DMS53 treated with DMSO at 0.1 percent for 48 hours (cell line): ENCODE measurements around the gene HRH3.

Experiments
- DNase-seq: peaks from one replicate; lab custom pipeline; 2025; ENCODE audit not compliant: unreplicated experiment; lab: John Stamatoyannopoulos, UW

The HRH3 gene

GRCh38 chr20:62230696-62231095 is 10.6 kb upstream of the HRH3 start:
- no peak for DNase-seq

DNA sequence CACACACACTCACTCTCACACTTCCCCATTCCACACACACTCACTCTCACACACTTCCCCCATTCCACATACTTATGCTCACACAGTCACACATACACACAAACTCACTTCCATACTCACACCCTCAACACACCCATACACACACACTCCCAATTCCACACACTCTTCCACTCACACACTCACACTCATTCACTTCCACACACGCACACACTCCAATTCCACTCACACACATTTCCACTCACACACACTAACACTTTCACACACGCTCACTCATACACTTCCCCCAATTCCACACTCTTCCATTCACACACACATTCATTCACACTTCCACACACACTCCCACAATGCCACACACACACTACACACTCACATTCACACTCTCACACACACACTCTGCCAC is 10.2 kb upstream of the HRH3 start:
- DNase-seq, result no peak

DNA sequence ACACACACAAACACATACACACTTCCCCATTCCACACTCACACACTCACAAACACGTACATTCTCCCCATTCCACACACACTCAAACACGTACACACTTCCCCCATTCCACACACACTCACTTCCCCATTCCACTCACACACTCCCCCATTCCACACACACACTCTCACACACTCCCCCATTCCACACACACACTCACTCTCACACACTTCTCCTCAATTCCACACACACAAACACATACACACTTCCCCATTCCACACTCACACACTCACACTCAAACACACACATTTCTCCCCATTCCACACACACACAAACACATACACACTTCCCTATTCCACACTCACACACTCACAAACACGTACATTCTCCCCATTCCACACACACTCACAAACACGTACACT is 9.6 kb upstream of the HRH3 start:
- DNase-seq, result no peak

GRCh38 chr20:62228982-62229545 is 9.0 kb upstream of the HRH3 start:
- DNase-seq, result no peak

GRCh38 chr20:62227977-62228958 is 8.2 kb upstream of the HRH3 start:
- DNase-seq, result peak; percentile 25

DNA sequence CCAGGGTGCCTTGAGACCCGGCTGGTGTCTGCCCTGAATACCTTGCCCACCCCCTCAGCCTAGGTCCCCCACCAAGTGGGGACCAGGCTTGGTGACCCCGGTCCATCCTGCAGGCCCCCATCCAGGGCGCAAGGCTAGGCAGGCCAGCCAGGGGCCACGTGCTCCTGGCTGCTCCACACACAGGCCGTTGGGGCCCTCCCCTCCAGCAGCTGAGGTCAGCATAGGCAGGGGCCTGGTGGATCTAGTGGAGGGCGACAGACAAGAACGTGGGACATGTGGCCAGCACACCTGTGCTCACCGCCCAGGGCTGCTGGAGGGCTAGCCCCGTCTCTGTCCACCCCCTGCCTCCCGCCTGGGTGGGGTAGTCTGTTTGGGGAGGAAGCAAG is 7.5 kb upstream of the HRH3 start:
- DNase-seq, result no peak

DNA sequence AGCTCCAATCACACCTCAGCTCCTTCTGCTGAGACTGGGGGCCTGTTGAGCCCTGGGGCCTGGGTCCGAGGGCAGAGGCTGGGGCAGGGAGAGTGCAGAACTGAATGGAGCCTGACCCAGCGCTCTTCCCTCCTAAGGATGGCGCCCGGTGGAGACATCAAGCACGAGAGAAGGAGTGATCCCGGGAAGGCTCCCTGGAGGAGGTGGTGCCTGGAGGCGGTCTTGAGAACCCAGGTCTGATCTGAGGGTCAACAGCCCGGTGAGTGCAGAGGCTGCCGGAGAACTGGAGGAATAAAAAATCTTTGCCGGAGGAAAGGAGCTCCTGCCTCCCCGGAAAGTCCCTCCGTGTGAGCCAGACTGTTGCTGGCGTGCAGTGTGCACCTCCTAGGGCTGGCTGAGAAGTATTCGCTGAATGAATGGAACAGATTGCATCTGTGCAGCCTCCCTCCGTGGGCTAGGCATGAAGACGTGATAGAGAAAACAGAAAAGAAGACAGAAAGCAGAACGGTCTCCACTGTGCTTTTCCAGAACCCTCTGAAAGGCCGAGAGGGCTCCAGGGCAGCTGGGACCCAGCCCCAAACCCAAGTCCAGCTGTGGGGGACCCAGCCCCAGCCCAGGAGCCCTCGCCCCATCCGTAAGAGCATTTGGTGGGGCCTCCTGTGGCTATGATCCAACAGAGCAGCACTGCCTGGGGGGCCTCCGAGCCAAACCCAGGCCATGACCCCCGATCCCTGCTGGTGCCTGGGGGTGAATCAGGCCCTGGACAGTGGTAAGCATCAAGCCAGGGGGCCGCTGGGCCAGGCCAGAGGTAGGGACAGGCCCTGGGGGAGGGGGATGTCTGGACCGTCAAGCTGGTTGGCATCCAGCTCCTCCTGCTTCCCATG is 6.9 kb upstream of the HRH3 start:
- DNase-seq, result no peak

DNA sequence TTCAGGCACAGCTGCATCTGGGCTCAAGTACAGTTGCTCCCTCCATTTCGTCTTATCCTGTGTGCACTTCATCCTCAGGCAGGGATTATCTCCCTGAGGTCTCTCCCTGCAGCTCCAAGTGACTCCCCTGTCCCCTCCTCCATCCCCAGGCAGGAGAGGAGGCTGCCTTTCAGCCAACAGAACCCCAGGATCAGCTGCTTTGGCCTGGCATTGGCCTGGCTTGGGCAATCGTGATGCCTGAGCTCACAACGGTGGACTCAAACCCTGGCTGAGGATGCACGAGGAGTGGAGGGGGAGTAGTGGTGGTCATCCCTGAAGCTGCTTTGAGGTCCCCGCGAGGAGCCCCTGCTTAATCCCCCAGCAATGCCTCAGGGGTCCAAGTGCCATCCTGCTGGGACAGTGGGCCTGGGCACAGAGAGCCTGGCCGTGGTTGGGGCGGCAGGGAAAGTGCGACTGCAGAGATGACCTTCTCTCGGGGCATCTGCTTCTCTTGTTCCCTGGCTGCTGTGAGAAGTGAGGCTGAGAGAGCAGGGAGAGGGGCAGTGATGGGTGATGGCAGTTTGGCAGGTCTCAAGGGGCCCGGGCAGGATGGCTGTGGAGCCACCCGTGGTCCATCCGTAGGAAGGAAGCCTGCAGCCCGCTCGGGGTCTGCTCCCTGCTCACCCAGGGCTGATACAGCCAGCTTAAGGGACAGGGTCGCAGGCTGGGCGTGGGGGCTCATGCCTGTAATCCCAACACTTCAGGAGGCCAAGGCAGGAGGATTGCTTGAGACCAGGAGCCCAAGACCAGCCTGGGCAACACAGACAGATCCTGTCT is 6.0 kb upstream of the HRH3 start:
- no peak for DNase-seq

DNA sequence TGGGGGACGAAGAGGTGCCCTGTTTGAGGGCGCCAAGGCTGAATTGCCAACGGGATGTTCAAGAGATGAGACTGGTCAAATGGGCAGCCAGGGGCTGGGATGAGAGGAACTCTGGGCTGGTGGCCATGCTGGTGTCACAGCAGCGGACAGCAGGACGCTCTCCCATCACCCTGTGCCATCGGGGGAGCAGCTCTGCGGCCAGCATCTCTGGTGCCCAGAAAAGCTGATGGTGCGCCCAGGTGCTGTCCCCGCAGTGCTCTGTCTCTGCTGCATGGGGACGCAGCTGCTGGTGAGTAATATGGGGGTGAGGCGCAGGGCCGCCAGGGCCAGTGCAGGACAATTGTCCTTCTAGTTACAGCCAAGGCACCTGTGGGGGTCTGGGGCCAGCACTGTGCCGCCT is 4.9 kb upstream of the HRH3 start:
- no peak for DNase-seq

GRCh38 chr20:62224113-62224855 is 4.2 kb upstream of the HRH3 start:
- no peak for DNase-seq

DNA sequence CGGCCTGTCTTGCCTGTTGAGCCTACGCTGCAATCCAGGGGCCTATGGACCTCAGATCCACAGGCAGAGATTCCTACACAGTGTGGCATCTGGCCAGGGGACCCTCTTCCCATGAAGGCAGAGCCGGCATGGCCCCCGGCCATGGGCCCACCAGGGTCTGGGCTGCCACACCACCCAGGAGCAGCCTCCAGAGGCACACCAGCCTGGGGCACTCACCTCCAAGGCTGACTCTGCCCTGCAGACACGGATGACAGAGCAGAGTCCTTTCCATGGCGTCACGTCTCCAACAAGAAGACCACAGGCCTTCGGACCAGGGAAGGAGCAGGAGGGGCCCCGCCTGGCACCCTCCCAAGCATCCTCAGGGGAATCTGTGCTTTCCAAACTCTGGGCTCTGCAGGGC is 3.5 kb upstream of the HRH3 start:
- DNase-seq, result no peak

GRCh38 chr20:62222972-62223371 is 2.9 kb upstream of the HRH3 start:
- DNase-seq, result no peak

DNA sequence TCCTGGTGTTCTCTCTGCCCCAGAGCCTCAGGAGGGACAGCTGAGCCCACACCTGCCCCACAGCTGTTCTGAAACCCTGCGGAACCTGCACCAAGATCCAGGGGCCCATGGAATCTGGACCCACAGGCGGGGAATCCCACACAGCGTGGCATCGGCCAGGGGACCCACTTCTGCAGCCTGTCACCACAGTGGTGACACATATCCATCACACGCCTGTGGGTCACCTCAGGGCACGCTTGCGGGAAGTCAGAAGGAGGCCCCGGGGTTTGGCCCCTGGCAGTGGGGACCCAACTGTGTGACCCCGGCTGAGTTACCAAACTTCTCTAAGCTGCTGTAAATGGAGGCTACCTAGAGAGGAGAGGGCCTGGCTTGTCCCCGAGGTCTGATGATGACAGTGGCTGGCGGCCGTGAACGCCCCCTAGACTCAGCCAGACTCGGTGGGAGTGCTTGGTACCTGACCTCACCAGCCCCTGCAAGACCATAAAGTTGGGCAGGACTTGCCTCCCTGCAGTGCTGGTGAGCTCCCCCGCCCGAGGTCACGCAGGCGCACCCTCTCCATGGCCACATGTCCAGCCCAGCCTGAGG is 2.3 kb upstream of the HRH3 start:
- no peak for DNase-seq

DNA sequence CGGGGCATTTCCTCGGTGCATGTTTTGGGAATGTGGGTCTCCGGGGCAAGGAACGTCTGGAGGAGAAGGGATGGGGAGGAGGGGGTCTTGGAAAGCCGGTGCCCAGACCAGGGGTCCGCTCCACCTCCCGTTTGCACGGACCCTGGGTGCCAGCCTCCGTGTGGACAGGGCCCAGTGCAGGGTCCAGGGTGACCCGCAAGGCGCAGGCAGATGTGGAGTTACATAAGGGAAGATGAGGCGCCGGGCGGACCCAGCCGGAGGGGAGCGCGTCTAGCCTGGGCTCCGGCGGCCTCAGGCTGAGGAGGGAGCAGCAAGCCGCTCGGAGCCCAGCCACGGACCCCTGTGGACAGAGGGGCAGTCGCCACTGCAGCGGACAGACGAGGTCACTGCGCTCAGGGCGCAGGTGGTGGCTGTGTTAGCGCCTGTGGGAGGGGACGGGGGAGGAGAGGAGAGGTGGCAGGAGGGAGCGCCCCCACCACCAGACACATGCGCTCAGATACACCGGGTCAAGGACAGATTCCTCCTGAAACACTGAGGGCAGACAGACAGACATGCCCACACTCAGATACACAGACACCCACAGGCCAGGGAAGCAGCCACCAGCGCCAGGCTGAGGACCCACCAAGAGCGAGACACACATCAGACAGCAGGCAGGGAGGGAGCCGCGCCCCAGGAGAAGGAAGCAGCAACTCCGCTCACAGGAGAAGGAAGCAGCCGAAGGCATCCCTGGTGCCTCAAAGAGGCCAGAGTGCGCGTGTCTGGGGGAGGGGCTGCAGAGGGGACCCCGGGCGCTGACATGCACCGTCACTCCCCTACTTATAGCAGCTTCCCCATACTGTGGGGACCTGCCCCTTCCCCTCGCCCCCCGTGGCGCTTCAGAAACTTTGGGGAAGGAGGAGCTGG is 839 bp upstream of the HRH3 start:
- no peak for DNase-seq

GRCh38 chr20:62219101-62219991 is 732 bp downstream of the HRH3 start:
- peak; percentile 16 for DNase-seq

- no peak for DNase-seq
Measured at GRCh38 chr20:62217913-62218773, 1.9 kb downstream of the HRH3 start.
